Left ventricle myocardium inferior (tissue), 1 donor: Measurements from ENCODE around the gene PRR19. TPM values are rescaled to one million over a fixed set of nuclear protein-coding genes. Genes with fewer than 3 reads are reported as not detected.

Experiments used
- DNase-seq: peaks from one replicate; pipeline ENCODE4 v3.0.0-alpha.2; 2020
- H3K27ac ChIP-seq: fragments of 200-600 bp; replicated peaks from 2 replicates; pipeline ENCODE4 v1.8.0; 2021
- H3K27me3 ChIP-seq: fragments of 200-600 bp; 2 replicates; pipeline ENCODE4 v1.8.0; 2021; ENCODE audit warnings: low read depth
- H3K36me3 ChIP-seq: fragments of 200-600 bp; 2 replicates; pipeline ENCODE4 v1.8.0; 2021
- H3K4me1 ChIP-seq: fragments of 200-600 bp; 2 replicates; pipeline ENCODE4 v1.8.0; 2021
- H3K4me3 ChIP-seq: fragments of 200-600 bp; 2 replicates; pipeline ENCODE4 v1.8.0; 2021; ENCODE audit warnings: mild to moderate bottlenecking, moderate library complexity
- H3K9me3 ChIP-seq: fragments of 200-600 bp; replicated peaks from 2 replicates; pipeline ENCODE4 v1.8.0; 2021
- CTCF ChIP-seq: fragments of 200-600 bp; IDR thresholded peaks from 2 replicates; pipeline ENCODE4 v1.8.0; 2021; ENCODE audit warnings: antibody characterized with exemption, mild to moderate bottlenecking, borderline replicate concordance
- intact Hi-C: fragments of 100-400 bp; cut with micrococcal nuclease; formaldehyde crosslinking; loops from one replicate; pipeline ENCODE4 v1.11.0; 2022
- total RNA-seq: library from RNA; stranded (reverse); fragmentation: NEBNext Ultra II Directional; extraction: Animal tissue kit (Norgen Biotek cat#: 25700); gene quantifications from one replicate; pipeline ENCODE4 v1.2.1, GENCODE V29; 2021
- donor health status: DM: no; HTN: yes; CAD: no; lungs with severe emphysema.

The PRR19 gene
- total RNA-seq, 1 donor from 2014 or later: not detected

GRCh38 chr19:42290136-42290522 lies 11.8 kb upstream of the PRR19 start:
- no peak for DNase-seq
- Histone ChIP-seq H3K27ac (no peak overlapping the region), H3K36me3 (peaks cover 79% of the 10 kb centered on the region), H3K9me3 (no peaks in the 10 kb centered on the region), H3K4me1 (peaks cover 20% of the 10 kb centered on the region), H3K4me3 (no peak overlapping the region), H3K27me3 (no peaks in the 10 kb centered on the region)
- no peak for TF ChIP-seq CTCF
- intact Hi-C loops: no loop called here

- Histone ChIP-seq H3K27me3 (no peaks in the 10 kb centered on the region), H3K36me3 (peaks cover 79% of the 10 kb centered on the region), H3K4me1 (peaks cover 13% of the 10 kb centered on the region), H3K9me3 (no peaks in the 10 kb centered on the region), H3K4me3 (no peak overlapping the region), H3K27ac (no peak overlapping the region)
- peak; percentile 49 for TF ChIP-seq CTCF
- intact Hi-C loops: no loop called here
- DNase-seq: no peak
Measured at GRCh38 chr19:42290523-42291434, 11.2 kb upstream of the PRR19 start.

- Histone ChIP-seq H3K27me3 (no peaks in the 10 kb centered on the region), H3K4me1 (peaks cover 7% of the 10 kb centered on the region), H3K36me3 (peaks cover 79% of the 10 kb centered on the region), H3K9me3 (no peaks in the 10 kb centered on the region), H3K27ac (no peak overlapping the region), H3K4me3 (no peak overlapping the region)
- no peak for DNase-seq
- TF ChIP-seq CTCF: no peak
- intact Hi-C loops: no loop called here
Measured at GRCh38 chr19:42291435-42291810, 10.5 kb upstream of the PRR19 start.

GRCh38 chr19:42292042-42292960 lies 9.6 kb upstream of the PRR19 start:
- H3K36me3 ChIP-seq: peaks cover 72% of the 10 kb centered on the region
- H3K4me3 ChIP-seq: no peak overlapping the region
- H3K9me3 ChIP-seq: no peaks in the 10 kb centered on the region
- H3K27ac ChIP-seq: no peak overlapping the region
- TF ChIP-seq CTCF: no peak
- DNase-seq: no peak
- intact Hi-C loops: no loop called here
- no peaks in the 10 kb centered on the region for H3K4me1 ChIP-seq
- H3K27me3 ChIP-seq: no peaks in the 10 kb centered on the region

- Histone ChIP-seq H3K27me3 (no peaks in the 10 kb centered on the region), H3K4me1 (no peaks in the 10 kb centered on the region), H3K4me3 (no peak overlapping the region), H3K27ac (no peak overlapping the region), H3K9me3 (no peaks in the 10 kb centered on the region), H3K36me3 (peaks cover 66% of the 10 kb centered on the region)
- no peak for TF ChIP-seq CTCF
- intact Hi-C loops: no loop called here
- DNase-seq: no peak
Measured at GRCh38 chr19:42292963-42293362, 9.0 kb upstream of the PRR19 start.
